H1 (cell line): ENCODE data around the gene DYNLL2.

Source experiments
- CTCF ChIP-seq, 3 experiments: IDR thresholded peaks; 1 replicate in 2 of 3; 2 replicates in 1 of 3; pipeline versions ENCODE4 v1.5.1 to v1.6.1; 2011; ENCODE audit warnings: low read length in 3 of 3, mild to moderate bottlenecking in 3 of 3, inconsistent platforms in 2 of 3, low read depth in 1 of 3, moderate library complexity in 1 of 3; ENCODE audit not compliant: insufficient read depth in 1 of 3; ENCODE audit errors: control extremely low read depth in 1 of 3
- POLR2AphosphoS5 ChIP-seq: IDR thresholded peaks from 2 replicates; pipeline ENCODE4 v1.6.1; 2011; ENCODE audit warnings: low read depth, low read length

- TF ChIP-seq POLR2AphosphoS5 = no peak
- TF ChIP-seq CTCF (IDR thresholded peaks at IDR 0.05; ENCODE audit: control extremely low read depth in 1 of 3, insufficient read depth in 1 of 3, low read depth in 1 of 3, low read length in 3 of 3) = no peak
These were observed 26.8 kb downstream of the DYNLL2 start for GRCh38 chr17:58110012-58110411.
